Uterus (tissue), 4 donors: ENCODE measurements around the gene RANBP1. TPM values are rescaled to one million over a fixed set of nuclear protein-coding genes. Genes with fewer than 3 reads are reported as not detected.

Source experiments
- microRNA counts, 2 donors: library from miRNA; unstranded; fragments of <30 nt; microRNA quantifications; one replicate each; lab custom pipeline; 2016 to 2017
- microRNA-seq: library from miRNA; unstranded; fragments of <30 nt; microRNA quantifications from one replicate; pipeline ENCODE4, GENCODE V29; 2016; ENCODE audit warnings: borderline microRNAs expressed, borderline replicate concordance
- small RNA-seq: library from RNA; depleted of rRNA; stranded (forward); fragments of <200 nt; gene quantifications from one replicate; pipeline ENCODE3, GENCODE V24; 2016
- total RNA-seq, 4 donors: library from RNA; depleted of rRNA in 3 of 4; stranded (reverse); fragments of >200 nt in 3 of 4; gene quantifications; one replicate each; pipeline versions ENCODE4 v1.1.0 to v1.2.4, GENCODE V29; 2014 to 2023
- donor health status: DM: yes; HTN: yes; CAD: no.

RANBP1 gene
- total RNA-seq, 4 donors from 2014 or later: 57.6 to 233 (median 135) TPM

MicroRNA genes within 50 kb of the gene (microRNA counts, 767-probe panel; counts per million panel counts)
- 0 counts per million in 2 donors for microRNA hsa-miR-1306-3p (lab: Ali Mortazavi, UCI)

Small RNA genes within 50 kb of the gene (microRNA-seq; reads per million reads assigned to microRNA genes)
- not detected for gene MIR6816

Small RNA genes within 50 kb of the gene (small RNA-seq; reads per million reads assigned to genes)
- gene MIR6816 (not detected), gene RF00017 (not detected), gene RF00599 (not detected)

Other genes starting within 250 kb of the RANBP1 start
- gene COMT, start 174.3 kb upstream of the RANBP1 start, total RNA-seq: 100 to 1,000 TPM in 2 of 4 donors, 10 to 100 TPM in 2; 88.9 to 175 (median 108) TPM
- gene TXNRD2, start 174.3 kb upstream of the RANBP1 start, total RNA-seq: 10 to 100 TPM; 14.7 to 48.9 (median 25.6) TPM
- gene ARVCF, start 99.3 kb upstream of the RANBP1 start, total RNA-seq: 10 to 100 TPM in 2 of 4 donors, 1 to 10 TPM in 2; 1.5 to 43.4 (median 16.6) TPM
- 10 to 100 TPM in 2 of 4 donors, 1 to 10 TPM in 2; 2.8 to 25.1 (median 13.3) TPM for gene TANGO2, start 95.0 kb upstream of the RANBP1 start, total RNA-seq
- gene DGCR8, start 35.9 kb upstream of the RANBP1 start, total RNA-seq: 10 to 100 TPM; 13.2 to 56.2 (median 33.5) TPM
- 100 to 1,000 TPM in 1 of 4 donors, 10 to 100 TPM in 3; 30.9 to 123 (median 45.3) TPM for gene TRMT2A, start 1.1 kb downstream of the RANBP1 start, total RNA-seq
- gene ZDHHC8, start 15.7 kb downstream of the RANBP1 start, total RNA-seq: 10 to 100 TPM in 3 of 4 donors, 1 to 10 TPM in 1; 2.4 to 87.9 (median 20.1) TPM
- 1 to 10 TPM in 2 of 4 donors, not detected in 2; 2.7 to 4.3 TPM for gene CCDC188, start 35.0 kb downstream of the RANBP1 start, total RNA-seq
- gene RTN4R, start 152.2 kb downstream of the RANBP1 start, total RNA-seq: 10 to 100 TPM in 1 of 4 donors, 1 to 10 TPM in 1, not detected in 2; 5.0 to 12.9 TPM
- 100 to 1,000 TPM in 1 of 4 donors, 10 to 100 TPM in 3; 17.2 to 101 (median 34.9) TPM for gene DGCR6L, start 204.0 kb downstream of the RANBP1 start, total RNA-seq